HG03460 (cell line): Measurements from ENCODE around the gene SPOCK2.

Experiments
- ATAC-seq: cut with Tn5 transposase; IDR thresholded peaks from one replicate; pipeline ENCODE4 v1.9.1; 2021; ENCODE audit not compliant: unreplicated experiment

Gene SPOCK2

DNA sequence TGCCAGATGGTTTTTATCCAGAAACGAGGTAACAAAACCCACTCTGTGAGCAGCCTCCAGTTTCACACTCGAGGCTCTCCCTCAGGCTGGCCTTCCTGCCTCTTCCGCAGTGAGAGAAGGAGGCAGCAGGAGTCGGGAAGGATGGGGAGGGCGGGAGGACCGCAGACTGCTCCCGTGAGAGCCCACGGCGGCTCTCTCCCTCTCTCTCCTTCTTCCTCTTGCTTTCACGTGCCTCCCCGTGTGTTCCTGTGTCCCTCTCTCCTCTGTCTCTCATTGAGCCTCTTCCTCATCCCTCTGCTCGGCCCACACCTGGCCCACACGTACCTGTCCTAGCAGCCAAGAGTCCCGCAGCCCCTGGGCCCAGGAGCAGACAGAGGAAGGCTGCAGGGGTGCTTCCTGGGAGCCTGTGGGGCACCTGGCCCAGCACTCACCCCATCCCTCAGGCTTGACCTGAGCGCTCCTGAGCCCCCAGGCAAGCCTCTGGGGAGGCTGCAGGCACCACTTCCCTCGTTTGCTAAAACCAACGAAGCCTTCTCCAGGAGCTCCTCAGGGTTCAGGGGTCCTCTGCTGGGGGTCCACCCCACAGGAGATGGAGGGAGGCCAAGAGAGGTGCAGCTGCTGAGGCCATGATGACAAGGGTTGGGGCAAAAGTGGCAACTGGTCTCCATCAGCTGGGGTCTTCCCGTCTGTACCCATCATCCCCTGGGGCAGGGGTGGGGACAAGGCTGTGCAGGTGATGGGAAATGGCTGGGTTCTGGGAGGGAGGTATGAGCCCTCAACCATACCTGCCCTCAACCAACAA is 13.6 kb downstream of the SPOCK2 start:
- ATAC-seq = no peak

DNA sequence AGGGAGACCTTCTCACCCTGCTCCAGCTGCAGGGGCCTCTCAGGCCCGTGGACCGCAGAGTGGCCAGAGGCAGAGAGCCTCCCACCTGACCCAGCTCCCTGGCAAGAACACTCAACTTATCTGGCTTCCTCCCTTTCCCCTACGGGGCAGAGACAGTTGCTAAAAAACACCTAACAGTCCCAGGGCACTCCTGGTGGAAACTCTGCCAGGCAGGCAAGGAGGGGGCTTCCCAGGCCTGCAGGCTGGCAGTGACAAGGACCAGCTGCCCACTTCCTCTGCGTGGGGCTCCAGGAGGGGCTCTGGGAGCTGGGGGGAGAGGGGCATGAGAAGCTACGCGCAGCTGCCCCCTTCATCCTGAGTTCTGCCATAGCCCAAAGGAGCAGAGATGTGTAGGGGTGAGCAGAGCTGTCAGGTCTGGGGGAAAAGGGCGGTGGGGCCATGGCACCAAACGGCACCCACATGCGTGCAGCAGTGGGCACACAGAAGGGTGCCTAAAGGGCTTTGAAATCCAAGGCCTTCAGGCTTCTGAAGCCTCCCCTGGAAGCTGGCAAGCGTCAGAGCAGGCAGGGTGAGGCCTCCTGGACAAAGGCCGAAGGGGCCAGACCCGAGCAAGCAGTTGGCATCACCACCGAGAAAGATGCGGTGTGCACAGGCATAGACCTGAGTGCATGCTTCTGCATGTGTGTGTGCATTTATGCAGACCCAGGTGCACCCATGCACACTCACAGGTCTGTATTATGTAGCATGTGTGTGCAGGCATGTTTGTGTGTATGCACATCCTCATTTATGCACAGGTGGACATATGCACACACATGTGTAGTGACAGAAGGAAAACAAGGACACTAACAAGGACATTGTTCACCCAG is 14.4 kb downstream of the SPOCK2 start:
- ATAC-seq = no peak

DNA sequence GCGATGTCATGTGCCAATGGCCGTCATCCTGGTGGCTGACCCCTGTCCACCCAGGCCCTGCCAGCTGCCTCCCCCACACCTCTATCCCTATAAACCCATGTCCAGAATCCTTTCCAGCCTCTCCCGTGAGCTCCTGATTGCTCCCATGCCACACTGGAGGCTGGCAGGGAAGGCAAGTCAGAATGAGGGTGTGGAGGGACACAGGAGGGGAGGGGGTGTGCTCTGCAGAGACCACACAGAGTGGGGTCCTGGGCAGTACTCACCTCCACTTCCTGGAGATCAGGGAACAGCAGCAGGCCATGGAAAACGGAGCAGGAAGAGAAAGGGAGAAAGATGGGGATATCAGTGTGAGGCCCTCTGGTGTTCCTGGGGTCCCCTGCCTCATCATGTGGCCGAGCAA is 15.7 kb downstream of the SPOCK2 start:
- no peak for ATAC-seq

DNA sequence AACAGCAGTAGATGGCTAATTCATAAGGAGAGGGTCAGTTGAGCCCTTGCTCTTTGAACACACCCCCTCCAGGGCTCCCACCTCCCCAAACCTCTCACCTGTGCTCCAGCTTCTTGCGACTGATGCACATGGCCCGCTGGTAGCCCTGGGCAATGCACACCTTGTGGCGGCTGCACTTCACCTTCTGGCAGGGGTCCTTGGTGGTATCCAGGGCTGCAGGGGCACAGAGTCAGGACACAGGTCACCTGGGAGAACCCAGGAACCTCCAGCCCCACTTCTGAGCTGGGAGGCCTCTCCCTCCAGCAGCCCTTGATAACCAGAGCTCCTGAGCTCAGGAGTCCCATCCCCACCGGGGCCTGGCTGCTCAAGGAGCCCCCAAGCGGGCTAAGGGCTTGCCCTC is 16.3 kb downstream of the SPOCK2 start:
- ATAC-seq = no peak

DNA sequence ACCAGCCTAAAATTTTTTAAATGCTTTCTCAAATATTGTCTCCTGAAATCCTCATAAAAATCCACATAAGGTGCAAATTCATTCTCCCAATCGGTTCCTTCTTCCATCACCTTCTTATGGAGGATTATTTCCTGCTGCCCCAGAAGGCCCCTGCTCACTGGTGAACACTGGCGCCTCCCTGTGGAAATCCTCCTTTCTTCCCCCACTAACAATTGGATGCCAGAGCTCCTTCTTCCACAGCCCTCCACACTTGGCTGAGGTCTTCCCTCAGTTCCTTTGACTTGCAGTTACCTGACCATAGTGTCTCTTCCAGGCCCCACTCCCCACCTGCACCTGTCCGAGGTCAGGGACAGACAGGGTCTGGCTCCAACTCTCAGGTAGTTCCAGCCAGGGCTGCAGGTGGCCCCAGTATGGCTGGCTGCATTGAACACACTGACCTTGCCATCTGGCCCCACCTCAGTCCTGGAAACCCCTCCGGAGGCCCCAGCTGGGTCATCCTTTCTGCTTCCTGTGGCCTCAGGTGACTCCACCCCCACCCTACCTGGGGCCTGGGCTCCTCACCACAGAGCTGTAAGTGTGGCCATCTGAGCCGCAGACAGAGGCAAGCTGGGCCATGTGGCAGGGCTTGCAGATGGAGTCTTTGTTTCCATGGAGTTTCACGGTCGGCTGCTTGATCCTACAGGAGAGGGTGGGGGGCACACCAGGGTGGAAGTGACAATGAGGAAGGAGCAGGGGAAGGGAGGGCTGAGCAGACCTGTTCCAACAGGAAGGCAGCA is 18.4 kb downstream of the SPOCK2 start:
- ATAC-seq = no peak

DNA sequence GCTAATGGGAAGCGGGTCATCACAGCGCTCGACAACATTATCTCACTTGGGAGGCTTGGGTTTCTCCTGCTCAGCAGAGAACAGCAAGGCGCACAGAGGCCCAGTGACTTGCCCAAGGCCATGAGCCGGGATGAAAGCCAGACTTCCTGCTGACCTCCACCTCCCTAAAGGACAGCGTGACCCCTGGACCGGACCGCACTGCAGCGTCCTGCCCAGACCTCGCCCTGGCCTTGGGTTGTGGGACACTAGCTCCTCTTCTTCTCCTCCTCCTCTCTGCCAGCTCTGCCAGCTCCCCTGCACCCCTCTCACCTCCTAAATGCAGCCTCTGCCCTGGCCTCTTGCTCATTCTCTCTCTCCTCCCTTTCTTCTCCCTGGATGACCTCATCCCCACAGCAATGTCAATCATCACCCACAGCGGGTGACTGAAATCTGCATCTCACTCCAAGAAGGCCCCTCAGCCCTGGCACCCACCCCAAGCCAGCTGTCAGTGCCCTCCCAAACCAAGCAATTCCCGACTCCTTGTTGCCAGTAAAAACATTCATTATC is 19.4 kb downstream of the SPOCK2 start:
- ATAC-seq = no peak

DNA sequence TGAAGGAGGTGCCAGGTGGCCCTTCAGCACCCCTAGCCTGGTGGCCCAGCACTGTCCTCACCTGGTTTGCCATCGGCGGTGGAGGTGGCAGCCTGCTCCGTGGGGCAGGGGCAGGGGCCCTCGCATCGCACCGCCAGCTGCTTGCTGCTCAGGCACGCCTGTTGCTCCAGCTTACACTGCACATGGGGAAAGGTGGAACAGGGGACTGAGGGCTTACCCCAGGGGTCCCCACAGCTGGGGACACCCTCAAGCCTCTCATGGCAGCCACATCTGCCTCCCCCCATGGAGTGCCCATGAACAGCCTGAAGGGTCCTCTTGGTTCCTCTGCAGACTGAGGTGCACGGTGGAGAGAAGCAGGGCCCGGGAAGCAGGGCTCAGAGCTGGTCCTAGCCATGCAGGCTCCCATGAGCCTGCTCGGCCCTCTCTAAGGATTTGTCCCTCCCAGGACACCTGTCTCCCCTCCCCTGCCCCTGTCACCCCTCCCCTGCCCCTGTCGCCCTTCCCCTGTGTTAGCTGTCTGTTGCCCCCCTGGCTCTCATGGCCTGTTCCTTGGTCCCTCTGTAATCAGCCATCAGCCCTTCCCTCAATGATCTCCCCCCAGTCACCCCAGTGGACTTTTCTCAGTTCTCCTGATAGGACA is 20.1 kb downstream of the SPOCK2 start:
- no peak for ATAC-seq

DNA sequence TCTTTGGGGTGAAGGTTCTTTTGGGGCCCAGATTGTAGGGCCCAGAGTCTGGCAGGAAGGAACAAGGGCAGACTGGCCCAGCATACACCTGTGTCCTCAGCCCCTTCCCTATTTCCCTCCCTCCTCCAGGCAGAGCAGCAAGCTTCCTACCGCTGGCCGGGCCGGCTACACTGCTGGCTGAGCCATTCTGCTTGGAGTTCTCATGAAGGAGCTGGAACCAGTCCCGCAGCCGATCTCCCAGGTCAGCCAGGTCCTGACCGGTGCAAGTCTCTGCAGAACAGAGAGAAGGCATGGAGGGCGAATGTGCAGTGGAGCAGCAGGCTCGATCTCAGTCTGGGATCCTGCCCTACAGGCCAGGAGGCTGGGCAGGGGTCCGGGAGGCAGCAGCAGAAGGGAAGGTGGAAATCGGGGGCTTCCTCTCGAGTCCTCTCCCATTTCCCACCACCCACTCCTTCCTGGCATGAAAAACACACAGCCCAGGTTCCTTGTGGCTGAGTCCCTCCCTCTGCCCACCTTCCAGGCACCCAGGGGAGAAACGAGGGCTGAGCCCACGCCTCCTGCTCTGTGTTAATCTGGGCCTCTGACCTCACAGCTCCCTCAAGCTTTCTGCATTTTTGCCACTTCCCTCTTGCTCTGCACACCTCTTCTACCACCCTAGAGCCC is 20.8 kb downstream of the SPOCK2 start:
- ATAC-seq = no peak

DNA sequence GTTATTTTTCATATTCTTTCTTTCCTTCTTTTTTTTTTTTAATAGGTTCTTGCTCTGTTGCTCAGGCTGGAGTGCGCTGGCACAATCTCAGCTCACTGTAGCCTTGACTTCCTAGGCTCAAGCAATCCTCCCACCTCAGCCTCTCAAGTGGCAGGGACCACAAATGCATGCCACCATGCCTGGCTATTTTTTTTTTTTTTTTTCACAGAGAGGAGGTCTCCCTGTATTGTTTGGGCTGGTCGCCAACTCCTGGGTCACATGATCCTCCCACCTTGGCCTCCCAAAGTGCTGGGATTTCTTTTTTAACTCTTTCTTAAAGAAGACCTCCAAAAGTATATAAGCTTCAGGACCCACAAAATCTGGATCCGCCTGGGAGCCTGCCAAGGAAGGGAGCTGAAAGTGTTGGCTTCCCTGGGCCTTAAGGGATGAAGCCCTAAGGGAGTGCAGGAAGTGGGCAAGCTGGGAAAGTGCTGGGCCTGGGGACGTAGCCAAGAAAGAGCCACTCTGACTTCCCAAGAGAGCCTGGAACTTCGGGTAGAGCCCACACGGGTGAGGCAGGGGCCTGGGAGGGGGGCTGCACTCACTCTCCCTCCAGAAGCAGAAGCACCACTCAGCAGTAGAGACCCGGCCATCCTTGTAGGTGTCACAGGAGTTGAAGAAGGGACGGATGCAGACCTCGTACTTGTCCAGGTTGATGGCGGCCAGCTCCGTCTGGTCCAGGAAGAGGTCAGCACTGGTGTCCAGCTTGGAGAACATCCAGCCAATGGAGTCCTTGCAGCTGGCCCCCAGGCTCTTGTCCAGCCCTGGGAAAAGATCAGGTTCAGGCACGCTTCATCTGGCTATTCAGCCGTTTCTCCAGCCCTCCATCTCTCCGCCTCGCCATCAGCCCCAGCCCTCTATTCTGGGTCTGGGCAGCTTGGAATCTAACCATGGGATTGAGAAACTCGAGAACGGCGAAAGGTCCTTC is 21.8 kb downstream of the SPOCK2 start:
- no peak for ATAC-seq

DNA sequence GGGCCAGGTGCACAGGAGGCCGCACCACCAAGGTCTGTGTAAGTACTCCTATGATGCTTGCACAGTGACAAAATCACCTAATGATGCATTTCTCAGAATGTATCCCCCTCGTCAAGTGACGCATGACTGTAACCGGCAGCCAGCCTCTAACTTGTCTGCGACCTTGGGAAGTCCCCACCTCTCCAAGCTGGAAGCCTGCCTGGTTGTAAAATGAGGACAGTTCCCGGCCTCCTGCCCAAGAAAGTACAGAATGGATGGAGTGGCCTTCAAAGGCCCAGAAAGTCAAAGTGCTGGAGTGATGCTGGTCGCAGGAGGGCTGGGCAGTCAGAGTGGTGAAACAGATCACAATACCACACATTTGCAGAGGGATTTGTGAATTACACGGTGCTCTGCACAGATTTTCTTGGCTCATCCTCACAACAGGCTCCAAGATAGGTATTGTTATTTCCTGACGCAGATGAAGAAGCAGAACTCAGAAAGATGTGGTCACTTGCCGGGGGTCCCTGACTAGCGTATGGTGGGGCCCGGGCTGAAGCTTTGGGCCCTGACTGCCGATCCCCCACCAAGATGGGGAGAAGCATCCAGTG is 22.8 kb downstream of the SPOCK2 start:
- ATAC-seq = no peak

DNA sequence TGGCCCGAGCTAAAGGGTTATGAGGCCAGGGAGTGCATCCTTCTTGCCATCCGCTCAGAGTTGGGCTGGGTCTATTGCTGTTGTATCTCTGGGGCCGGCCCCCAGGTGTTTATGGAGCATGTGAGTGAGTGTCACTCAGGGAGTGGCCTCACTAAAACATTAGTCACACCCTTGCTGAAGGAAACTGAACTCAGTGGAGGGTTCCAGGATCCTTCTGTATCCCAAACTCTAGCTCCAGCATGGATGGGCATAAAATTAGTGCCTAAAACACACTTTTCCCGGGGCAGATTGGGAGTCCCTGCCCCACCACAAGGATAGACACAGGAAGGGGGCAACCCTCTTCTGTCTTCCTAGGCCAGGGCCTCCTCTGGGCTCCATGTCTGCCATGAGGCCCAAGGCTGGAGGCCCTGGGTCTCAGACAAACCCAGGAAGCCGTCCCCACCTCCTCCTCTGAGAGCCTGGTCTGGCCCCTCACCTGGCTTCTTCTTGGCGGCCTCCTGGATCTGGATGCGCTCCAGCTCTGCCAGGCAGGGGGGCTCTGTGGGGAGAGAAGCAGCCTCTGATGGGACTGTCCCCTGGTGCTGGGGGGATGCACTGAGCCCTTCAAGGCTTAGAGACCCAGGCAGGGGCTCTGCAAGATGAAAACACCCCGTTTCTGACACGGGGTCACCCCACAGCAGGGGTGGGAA is 24.5 kb downstream of the SPOCK2 start:
- no peak for ATAC-seq

DNA sequence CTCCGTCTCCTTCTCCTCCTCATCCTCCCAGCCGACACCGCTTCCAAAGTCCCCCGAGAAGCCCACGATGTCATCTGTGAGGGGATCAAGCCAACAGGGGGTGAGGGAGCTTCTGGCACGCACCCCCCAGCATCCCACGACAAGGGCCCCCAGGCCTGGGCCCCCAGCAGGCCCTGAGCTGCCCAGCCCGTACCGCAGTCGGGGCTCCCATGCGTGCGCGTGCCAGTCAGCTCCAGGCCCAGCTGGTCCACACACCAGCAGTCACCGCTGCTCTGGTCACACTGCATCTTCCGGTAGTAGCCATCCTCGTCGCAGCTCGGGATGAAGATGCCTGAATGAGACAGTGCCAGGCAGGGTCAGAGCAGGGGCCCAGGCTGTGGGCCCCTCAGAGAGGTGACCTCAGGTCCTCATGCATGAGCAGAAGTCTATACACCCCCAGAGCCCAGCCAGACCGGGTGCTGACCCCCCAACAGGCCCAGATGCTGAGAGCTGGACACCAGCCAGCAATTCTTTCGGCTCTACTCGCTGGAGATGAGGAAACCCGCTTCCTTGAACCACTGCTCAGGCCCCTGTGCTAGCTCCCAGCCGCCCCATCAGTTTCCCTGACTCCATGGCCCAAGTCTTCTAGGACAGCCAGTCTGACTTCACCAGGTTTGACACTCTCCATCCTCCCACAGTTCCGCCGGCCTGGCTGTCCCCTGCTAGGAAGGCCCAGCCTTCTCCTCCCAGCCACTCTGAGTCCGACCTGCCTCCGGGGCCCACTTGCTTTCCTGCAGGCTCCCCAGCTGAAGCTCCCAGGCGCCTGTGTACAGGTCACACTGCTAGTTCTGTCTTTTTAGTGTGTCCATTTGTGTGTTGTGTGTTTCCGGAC is 25.3 kb downstream of the SPOCK2 start:
- no peak for ATAC-seq

DNA sequence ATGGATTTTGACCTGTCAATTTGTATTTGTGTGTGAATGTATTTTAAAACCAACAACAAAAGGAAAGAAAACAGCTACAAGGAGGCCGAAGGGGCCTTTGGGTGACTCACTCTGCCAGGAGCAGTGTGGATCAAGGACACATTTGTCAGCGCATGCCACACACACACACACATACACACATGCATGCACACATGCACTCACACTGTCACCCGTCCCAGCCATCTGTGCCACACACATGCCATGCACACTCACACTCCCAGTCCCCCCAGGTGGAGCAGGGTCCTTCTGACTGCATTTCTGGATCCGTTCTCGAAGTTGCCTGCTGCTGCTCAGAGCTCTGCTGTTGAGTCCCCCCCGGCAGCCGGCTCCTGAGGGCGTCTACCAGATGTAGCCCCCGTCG is 26.0 kb downstream of the SPOCK2 start:
- no peak for ATAC-seq

DNA sequence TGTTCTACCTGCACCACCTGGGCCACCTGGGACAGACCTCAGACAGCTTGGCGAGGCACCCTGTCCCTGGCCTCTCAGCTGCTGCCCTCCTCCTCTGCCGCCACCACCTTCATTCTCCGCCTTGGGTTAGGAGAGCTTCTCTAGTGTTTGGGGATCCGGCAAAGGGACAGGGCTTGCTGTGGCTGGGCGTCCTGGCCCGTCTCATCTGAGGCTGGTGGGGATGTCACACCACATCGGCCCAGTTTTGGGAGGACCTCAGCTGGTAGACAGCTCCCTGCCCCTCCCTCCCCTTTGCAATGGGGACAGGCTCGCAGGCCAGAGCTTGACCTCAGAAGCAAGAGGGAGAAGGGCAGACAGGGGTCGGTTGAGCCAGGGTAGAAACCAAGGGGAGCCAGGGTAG is 26.4 kb downstream of the SPOCK2 start:
- no peak for ATAC-seq

DNA sequence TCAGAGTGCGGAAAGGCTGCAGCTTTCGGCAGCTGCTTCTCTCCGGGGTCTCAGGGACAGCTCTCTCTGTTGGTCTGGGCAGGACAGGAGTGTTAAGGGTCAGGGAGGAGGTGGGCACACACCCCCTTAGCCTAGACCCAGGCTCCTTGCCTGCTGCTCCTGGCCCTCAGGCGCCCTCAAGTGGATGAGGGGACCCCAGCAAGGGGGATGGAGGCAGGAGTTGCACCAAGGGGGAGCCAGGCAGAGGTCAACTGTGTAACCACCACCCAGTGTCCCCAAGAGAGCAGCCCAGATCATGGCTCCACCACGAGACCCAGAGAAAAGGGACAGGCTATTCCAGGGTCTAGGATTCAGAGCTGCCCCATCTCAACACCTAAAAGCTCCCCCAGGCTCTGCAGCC is 26.9 kb downstream of the SPOCK2 start:
- no peak for ATAC-seq

DNA sequence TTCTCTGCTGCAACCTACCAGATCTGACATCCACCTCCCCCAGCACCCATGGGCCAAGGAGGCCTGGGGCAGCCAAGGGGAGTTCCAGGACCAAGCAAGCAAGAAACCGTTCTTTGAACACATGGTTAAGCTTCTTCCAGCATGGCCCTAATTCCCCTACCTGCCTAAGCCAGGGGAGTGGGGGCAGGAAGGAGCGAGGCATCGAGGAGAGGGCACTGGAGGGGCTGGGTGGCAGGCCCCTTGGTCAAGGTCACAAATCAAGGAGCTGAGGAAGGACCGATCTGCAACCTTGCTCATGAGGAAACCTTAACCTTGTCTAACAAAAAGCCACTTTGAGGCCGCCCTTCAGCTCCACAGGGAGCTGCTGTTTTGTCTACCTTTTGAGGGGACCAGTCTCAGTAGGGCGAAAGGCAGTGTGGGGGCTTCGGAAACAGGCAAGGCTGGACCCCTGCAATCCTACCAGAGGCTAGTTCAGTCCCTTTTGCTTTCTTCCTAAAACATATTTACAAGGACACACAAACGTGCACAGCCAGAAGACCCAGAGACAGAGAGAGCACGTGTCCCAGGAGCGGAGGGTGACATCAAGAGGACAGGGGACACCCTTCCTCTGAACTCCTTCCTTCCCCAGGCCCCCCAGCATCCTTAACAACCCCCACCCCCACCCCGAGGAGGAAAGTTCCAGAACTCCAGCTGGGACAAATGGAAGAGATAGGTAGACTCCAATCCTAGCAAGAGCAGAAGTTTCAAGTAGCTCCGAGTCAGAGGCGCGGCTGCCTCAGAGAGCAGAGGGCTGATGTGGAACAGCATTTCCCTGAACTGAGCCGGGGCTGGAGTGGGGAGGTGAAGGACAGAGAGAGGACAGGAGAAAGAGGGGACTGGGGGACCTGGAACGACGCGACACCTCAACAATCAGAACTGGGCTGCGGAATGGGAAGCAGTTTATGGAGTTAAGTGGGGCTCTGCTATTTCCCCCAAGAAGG is 28.2 kb downstream of the SPOCK2 start:
- ATAC-seq = no peak
